ENCODE data around the gene AKR1B1. TPM values are rescaled to one million over a fixed set of nuclear protein-coding genes. Genes with fewer than 3 reads are reported as not detected.

The AKR1B1 gene
- 60.2 and 61.8 TPM in 2 replicates for total RNA-seq

DNA sequence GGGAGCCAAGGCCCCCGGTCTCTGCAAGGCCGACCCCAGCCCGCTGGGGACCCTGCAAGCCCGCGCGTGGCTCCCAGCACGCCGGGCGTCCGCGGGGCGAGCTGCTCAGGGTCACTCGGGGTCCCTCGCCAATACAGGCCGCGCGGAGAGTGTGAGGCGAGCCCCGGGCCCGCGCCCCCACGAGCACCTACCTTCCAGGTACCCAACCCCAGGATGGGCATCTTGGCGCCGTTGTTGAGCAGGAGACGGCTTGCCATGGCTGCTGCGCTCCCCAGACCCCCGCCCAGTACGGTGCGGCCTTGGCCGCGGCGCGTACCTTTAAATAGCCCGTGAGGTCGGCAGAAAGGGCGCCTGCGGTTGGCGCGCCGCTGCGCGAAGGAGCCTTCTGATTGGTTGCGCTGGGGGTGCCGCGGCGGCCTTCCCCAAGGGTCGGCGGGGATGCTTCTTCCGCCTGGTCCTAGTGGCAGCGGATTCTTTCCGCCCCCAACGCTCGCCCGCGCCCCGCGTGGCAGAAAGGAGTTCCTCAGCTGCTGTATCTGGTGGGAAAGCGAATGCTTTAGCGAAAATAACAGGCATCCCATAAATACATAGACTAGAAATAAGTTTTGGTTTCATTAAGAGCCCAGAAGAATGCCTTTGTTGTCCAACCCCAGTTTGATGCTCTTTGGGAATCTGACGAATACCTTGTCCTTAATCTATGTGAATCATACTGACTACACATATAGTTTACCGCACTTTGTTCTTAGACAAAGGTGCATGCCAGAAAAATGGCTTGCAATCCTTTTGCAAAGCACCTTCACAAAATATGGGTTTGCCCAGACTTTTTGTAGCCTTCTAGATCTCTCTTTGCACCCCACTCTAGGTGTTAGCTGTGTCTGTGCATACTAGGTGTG, at the start of gene AKR1B1:
Gene AKR1B1 (minus strand): TSS at position 295 of the 893 bp plus-strand sequence. CDS start 38 bp downstream, at position 257.

Other genes with a start within 250 kb of the AKR1B1 start
- 10.9 and 11.9 TPM in 2 replicates for gene SLC35B4, start 142.2 kb downstream of the AKR1B1 start, total RNA-seq
- gene AKR1B10, start 68.5 kb upstream of the AKR1B1 start, total RNA-seq, result 0.30 TPM in 1 of 2 replicates, not detected in the other
- gene AKR1B15, start 90.0 kb upstream of the AKR1B1 start, total RNA-seq, result not detected in 2 replicates
- 14.1 and 17.0 TPM in 2 replicates for gene BPGM, start 187.8 kb upstream of the AKR1B1 start, total RNA-seq

All from bronchus fibroblast of lung (primary cell).